Fibroblast of the aortic adventitia (primary cell): ENCODE data around the gene FAM124B. TPM values are rescaled to one million over a fixed set of nuclear protein-coding genes. Genes with fewer than 3 reads are reported as not detected.

Experiments used
- DNase-seq: peaks from one replicate; pipeline ENCODE4 v3.0.0-alpha.2; 2010; ENCODE audit warnings: low read depth
- H3K4me3 ChIP-seq: 2 replicates; pipeline ENCODE4 v1.5.1; 2011; ENCODE audit warnings: low read depth, mild to moderate bottlenecking, control low read depth, low read length, moderate library complexity
- total RNA-seq: library from RNA; depleted of rRNA; stranded (reverse); fragments of >200 nt; gene quantifications from 2 replicates; pipeline ENCODE4 v1.2.3, GENCODE V29; 2012; ENCODE audit warnings: low replicate concordance
- TF ChIP-seq, protein P1 (sequence below): IDR thresholded peaks from 2 replicates; pipeline ENCODE4 v1.5.1; 2011; ENCODE audit warnings: mild to moderate bottlenecking, low read length, control low read depth, inconsistent platforms; ENCODE audit not compliant: insufficient read depth

FAM124B gene
- total RNA-seq, 1 donor: under 0.01 TPM

- TF ChIP-seq, protein P1, sequence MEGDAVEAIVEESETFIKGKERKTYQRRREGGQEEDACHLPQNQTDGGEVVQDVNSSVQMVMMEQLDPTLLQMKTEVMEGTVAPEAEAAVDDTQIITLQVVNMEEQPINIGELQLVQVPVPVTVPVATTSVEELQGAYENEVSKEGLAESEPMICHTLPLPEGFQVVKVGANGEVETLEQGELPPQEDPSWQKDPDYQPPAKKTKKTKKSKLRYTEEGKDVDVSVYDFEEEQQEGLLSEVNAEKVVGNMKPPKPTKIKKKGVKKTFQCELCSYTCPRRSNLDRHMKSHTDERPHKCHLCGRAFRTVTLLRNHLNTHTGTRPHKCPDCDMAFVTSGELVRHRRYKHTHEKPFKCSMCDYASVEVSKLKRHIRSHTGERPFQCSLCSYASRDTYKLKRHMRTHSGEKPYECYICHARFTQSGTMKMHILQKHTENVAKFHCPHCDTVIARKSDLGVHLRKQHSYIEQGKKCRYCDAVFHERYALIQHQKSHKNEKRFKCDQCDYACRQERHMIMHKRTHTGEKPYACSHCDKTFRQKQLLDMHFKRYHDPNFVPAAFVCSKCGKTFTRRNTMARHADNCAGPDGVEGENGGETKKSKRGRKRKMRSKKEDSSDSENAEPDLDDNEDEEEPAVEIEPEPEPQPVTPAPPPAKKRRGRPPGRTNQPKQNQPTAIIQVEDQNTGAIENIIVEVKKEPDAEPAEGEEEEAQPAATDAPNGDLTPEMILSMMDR: no peak
- no peak for DNase-seq
- H3K4me3 ChIP-seq: no peak overlapping the region
These were observed 4.0 kb upstream of the FAM124B start for GRCh38 chr2:224405841-224406370.

GRCh38 chr2:224405412-224405811 lies 3.5 kb upstream of the FAM124B start:
- no peak for DNase-seq
- no peak overlapping the region for H3K4me3 ChIP-seq
- TF ChIP-seq, protein P1: no peak

- DNase-seq: no peak
- no peak overlapping the region for H3K4me3 ChIP-seq
- TF ChIP-seq, protein P1: no peak
These were observed 2.9 kb upstream of the FAM124B start for GRCh38 chr2:224404796-224405195.

GRCh38 chr2:224403657-224404056 lies 1.8 kb upstream of the FAM124B start:
- H3K4me3 ChIP-seq: no peak overlapping the region
- TF ChIP-seq, protein P1: no peak
- DNase-seq: no peak

DNA sequence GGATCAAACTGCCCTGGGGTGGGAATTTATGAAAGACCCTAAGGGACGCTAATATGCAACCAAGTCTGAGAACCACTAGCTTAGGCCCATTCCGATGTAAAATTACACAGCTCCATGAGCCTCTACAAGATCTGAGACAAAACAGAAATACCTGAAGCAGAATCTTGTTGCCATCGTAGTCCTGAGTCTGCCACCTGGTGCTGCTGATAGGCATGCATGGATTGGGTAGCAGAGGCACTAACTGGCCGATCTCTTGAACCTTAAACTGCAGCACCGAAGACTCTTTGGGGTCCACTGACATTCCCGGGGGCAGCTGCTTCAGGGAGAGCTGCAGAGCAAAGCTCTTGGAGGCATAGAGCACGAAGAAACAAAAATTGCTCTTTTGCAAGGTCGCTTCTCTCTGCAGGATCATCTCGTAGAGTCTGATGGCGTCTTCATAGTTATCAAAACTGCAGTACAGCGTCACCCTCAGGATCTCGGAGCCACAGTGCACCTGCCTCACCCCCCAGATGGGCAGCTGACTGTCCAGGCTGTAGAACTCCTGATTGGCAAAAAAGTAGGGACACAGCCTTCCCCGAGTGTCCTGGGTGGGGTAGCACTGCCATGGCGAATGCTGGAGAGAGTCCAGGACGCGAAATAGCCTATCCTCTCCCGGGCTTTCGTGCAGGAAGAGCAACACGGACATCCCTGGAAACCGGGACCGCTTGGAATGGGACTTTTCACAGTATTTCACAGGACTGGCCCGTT lies 848 bp downstream of the FAM124B start:
- DNase-seq: no peak
- TF ChIP-seq, protein P1: no peak
- H3K4me3 ChIP-seq: no peak overlapping the region

GRCh38 chr2:224400174-224400810 lies 1.6 kb downstream of the FAM124B start:
- no peak overlapping the region for H3K4me3 ChIP-seq
- TF ChIP-seq, protein P1: no peak
- no peak for DNase-seq
